Measurements from ENCODE around the gene LEFTY1.

GRCh38 chr1:225866061-225866837 is 22.7 kb downstream of the LEFTY1 start:
- TF ChIP-seq CTCF (IDR thresholded peaks at IDR 0.05) (no peak), POLR2A (IDR thresholded peaks at IDR 0.05) (no peak)
